WTC11 (cell line): ENCODE measurements around the gene FZR1.

Experiments
- CTCF ChIP-seq: fragments of 200-600 bp; IDR thresholded peaks from 2 replicates; pipeline ENCODE4 v1.8.0; 2022; ENCODE audit warnings: antibody characterized with exemption
- ELF4 ChIP-seq: sonication (generic); formaldehyde crosslinking; IDR thresholded peaks from 2 replicates; pipeline ENCODE4 v1.8.1; 2022; ENCODE audit warnings: low read depth, mild to moderate bottlenecking, moderate library complexity, missing genetic modification reagents
- IRF2 ChIP-seq: sonication (generic); formaldehyde crosslinking; IDR thresholded peaks from 2 replicates; pipeline ENCODE4 v1.8.0; 2022; ENCODE audit warnings: low read depth, missing genetic modification reagents, borderline replicate concordance
- MAX ChIP-seq: sonication (generic); formaldehyde crosslinking; IDR thresholded peaks from 2 replicates; pipeline ENCODE4 v1.8.0; 2022; ENCODE audit warnings: mild to moderate bottlenecking, missing genetic modification reagents
- NR1H2 ChIP-seq: sonication (generic); formaldehyde crosslinking; IDR thresholded peaks from 2 replicates; pipeline ENCODE4 v1.9.0; 2021; ENCODE audit warnings: mild to moderate bottlenecking, moderate library complexity, missing genetic modification reagents

- TF ChIP-seq CTCF (no peak), ELF4 (CRISPR knock-in tag) (no peak), NR1H2 (no peak), IRF2 (no peak), MAX (CRISPR knock-in tag) (no peak)
These were observed 80.7 kb downstream of the FZR1 start for GRCh38 chr19:3586707-3587346.
